GM21367 (cell line): ENCODE data around the gene UBALD1.

ENCODE experiments used
- ATAC-seq: cut with Tn5 transposase; IDR thresholded peaks from one replicate; pipeline ENCODE4 v1.9.1; 2021; ENCODE audit not compliant: unreplicated experiment

UBALD1 gene

GRCh38 chr16:4561596-4561995, 53.1 kb downstream of the UBALD1 start:
- ATAC-seq: no peak
